Stimulated activated CD8-positive, alpha-beta memory T cell treated with anti-CD3 and anti-CD28 coated beads, Interleukin-12 subunit alpha, Interleukin-12 subunit beta, amount 100 ng/mL, for 4 hours (primary cell): ENCODE data around the gene TEC.
"Not testable (repeated sequence)": the region's sequence is repeated elsewhere in the genome, so short reads cannot be mapped to it uniquely, and the experiment has no call there.

Source experiments
- DNase-seq: peaks from one replicate; pipeline ENCODE4 v3.0.0-alpha.2; 2020; ENCODE audit warnings: low read depth

The TEC gene

DNA sequence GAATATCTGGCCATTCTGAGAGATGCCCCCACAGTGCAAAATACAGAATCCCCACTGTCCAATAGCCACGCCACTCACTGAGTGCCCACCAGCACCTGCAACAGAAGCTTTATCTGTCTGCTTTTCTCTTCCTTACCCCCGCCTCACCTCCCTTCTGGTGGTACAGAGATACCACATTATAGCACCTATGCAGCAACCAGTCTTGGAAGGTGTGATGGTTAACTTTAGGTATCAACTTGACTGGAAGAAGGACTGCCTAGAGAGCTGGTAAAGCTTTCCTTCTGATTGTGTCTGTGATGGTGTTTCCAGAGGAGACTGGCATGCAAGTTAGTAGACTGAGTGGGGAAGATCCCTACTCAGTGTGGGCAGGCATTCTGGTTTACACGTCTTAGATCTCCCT is 73.8 kb downstream of the TEC start:
- DNase-seq = no peak

- DNase-seq = no peak
Observed at GRCh38 chr4:48195374-48195773, 74.3 kb downstream of the TEC start.

GRCh38 chr4:48194971-48195370 is 74.7 kb downstream of the TEC start:
- no peak for DNase-seq

DNA sequence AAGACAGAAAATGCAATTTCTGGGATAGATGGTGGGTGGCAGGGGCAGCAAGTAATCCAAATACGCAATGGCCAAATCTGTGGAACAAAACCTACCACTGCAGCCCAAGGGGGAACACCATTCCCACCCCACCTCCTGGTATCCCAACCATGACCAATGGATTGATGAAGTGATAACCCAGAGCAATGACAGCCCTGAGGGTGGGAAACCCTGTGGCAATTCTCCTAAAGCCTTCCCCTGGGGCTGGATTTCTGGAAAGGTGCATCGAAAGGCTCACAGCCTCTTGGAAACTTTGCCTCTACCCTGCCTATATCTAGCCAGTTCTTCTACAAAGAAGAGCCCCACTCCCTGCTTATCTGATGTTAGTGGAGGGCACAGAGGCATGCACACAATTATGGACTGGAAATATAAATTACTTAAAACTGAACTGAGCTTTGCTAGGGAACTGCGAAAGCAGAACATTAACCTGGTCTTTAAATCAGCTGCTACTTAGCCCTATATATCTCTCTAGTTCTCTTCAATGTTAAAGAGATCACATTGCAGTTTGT is 75.6 kb downstream of the TEC start:
- DNase-seq = no peak

DNA sequence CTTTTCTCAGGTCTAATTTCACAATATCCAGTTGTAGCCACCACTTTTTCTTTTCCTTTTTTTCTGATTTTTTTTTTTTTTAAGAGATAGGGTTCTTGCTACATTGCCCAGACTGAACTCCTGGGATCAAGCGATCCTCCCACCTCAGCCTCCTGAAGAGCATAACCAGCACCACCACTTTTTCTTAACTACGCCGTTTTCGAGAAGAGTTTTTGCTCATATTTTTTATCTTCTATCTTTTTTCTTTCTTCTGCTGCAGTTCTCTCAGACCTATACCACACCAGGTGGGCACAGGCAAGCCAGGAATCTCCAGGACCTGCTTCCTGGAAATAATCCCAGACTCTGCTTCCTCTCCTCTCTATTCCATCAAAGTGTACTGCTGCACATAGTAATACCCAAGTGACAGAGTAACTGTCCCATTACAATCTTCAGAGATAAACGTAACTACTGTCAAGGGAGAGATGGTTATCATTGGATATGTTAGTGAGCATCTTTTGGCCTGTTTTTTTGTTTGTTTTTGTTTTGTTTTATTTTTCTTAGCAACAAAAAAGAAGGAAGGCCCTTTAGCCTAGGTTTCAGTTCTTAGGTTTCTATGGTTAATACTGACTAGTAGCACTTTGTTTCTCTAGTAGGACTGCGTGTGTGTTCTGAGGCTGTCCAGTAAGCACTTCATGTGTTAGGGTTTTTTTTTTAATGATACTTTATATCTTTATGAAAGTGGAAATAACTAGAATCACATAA is 76.4 kb downstream of the TEC start:
- DNase-seq = no peak

GRCh38 chr4:48191758-48192157 is 77.9 kb downstream of the TEC start:
- DNase-seq = no peak

- no peak for DNase-seq
Observed at GRCh38 chr4:48190839-48191238, 78.8 kb downstream of the TEC start.

DNA sequence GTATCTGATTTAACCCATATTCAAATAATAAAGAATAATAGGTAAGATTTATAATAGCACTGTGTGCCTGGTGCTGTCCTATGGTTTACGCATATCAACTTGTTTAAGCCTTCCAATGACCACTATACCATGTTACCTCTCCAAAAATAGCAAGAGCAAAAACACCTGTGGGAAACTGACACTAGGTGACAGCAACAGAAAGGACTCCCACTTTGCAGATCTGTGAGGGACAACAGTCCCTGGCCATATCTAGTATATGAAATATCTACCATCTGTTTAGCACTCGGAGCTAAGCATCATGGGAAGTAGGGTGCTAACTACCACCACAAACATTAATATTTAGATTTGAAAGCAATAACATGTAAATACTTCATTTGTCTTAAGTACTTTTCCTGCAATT is 79.9 kb downstream of the TEC start:
- no peak for DNase-seq

GRCh38 chr4:48188390-48188789 is 81.2 kb downstream of the TEC start:
- no peak for DNase-seq

GRCh38 chr4:48187813-48188212 is 81.8 kb downstream of the TEC start:
- no peak for DNase-seq

DNA sequence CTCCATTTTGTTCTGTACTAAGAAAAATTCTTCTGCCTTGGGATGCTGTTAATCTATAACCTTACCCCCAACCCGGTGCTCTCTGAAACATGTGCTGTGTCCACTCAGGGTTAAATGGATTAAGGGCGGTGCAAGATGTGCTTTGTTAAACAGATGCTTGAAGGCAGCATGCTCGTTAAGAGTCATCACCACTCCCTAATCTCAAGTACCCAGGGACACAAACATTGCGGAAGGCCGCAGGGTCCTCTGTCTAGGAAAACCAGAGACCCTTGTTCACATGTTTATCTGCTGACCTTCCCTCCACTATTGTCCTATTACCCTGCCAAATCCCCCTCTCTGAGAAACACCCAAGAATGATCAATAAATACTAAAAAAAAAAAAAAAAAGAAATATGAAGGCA is 82.6 kb downstream of the TEC start:
- not testable (repeated sequence) for DNase-seq

DNA sequence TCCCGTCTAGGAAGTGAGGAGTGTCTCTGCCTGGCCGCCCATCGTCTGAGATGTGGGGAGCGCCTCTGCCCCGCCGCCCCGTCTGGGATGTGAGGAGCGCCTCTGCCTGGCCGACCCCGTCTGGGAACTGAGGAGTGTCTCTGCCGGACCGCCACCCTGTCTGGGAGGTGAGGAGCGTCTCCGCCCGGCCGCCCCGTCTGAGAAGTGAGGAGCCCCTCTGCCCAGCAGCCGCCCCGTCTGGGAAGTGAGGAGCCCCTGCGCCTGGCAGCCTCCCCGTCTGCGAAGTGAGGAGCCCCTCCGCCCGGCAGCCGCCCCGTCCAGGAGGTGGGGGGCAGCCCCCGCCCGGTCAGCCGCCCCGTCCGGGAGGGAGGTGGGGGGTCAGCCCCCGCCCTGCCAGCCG is 83.2 kb downstream of the TEC start:
- DNase-seq = not testable (repeated sequence)

- DNase-seq = no peak
Observed at GRCh38 chr4:48184882-48185281, 84.8 kb downstream of the TEC start.

DNA sequence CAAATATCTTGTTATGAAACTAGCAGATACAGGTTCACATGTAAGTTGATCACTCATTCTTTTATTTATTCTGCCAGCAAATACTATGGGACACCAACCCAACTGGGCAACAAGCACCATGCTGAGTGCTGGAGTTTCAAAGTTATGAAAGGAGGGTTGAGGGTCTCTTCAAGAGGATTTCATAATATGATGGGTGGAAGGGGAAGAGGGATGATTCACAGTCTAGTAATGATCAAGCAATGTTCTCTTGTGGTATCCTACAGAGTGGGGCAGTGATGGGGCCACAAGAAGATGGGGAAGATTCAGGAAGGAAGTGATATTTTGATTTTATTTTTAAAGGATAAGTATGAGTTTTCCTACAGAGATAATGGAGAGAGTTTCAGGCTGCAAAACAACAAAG is 89.4 kb downstream of the TEC start:
- DNase-seq = no peak

GRCh38 chr4:48178931-48179330 is 90.7 kb downstream of the TEC start:
- no peak for DNase-seq

DNA sequence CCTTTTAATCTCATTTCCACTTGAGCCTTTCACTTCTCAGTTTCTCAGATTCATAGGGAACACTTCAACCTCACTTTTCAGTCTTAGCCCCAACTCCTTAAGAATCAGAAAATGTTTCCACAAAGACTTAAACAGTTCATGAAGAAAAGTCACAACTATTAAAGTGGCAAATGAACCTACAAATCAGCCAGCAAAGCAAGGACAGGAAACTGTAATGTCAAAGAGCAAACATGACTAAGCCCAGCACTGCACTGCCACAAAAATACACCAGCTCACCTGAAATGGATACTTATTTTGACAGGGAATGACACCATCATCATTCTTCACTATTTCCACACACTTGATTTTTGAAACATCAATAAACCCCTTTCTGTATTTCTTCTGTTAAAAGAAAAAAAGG is 93.8 kb downstream of the TEC start:
- no peak for DNase-seq

DNA sequence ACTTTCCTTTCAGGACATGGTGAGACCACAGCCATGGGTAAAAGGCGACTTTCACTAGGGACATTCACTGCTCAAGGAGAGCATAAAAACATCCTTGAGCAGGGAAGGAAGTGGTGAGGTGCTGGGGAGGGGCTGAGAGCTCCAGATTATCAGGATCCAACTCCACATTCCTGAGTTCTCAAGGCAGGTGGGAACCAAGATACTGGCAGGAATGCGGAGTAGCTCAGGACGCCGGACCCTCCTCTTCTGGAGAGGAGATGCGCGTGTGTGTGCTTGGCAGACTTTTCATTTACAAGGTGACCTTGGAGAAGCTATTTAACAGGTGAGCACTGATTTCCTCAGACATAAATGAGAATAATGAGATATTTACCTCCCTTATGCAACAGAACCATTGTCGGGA is 94.3 kb downstream of the TEC start:
- no peak for DNase-seq

DNA sequence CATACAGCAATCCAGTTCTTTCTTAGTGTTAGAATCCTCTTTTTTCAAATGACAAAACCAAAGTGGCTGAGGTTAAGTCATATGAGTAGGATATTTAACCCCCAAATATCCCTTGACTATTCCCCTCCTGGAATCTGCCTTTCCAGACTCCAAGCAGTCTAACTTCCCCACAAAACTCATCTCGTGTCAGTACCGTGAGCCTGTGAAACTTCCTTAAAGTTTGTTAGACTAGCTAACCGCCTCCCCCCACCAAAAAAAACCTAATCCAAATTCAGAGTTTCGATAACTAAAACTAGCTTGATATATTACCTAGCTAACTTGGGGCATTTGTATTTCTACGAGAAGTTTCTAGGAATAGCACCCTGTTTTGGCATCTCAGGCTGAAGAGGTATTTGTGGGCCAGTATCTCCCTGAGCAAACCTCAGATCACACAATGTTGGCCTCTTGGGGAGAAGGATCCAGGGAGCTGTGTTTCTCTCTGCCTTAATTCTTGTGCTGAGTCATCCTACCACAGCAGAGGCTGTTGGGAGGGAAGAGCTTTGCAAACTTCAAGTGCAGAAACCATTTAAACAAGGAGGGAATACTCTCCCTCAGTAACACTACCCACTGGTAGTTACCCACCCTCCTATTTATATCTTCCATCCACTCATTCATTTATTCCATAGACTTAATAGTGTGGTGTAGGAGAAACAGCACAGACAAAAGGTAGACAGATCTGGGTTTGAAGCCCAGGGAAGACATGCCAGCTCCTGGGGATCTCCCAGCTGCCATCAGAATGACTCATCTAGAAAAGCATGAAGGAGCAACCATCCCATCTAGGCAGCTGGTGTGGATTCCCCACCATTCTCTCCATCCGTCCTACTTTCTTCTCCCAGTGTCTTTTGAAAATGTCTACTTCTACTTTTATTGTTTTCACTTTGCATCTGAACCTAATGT is 96.3 kb downstream of the TEC start:
- no peak for DNase-seq

DNA sequence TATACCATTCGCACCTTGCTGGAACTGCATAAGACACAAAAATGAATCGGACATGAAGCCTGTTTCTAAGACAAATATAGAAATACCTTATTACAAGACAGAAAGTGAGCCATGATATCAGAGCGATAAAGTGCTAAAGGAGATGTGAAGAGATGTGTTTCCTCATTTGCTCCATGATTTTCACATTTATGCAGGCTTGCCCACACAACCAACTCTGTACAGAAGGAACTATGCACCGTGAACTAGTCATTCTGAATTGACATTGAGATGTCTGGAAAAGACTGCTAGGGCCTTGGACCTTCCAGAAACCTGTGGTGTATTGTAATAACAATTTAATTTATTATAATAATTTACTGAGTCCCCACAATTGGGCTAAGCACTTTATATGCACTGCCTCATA is 97.0 kb downstream of the TEC start:
- no peak for DNase-seq

GRCh38 chr4:48169636-48170035 is 100.0 kb downstream of the TEC start:
- DNase-seq = no peak

DNA sequence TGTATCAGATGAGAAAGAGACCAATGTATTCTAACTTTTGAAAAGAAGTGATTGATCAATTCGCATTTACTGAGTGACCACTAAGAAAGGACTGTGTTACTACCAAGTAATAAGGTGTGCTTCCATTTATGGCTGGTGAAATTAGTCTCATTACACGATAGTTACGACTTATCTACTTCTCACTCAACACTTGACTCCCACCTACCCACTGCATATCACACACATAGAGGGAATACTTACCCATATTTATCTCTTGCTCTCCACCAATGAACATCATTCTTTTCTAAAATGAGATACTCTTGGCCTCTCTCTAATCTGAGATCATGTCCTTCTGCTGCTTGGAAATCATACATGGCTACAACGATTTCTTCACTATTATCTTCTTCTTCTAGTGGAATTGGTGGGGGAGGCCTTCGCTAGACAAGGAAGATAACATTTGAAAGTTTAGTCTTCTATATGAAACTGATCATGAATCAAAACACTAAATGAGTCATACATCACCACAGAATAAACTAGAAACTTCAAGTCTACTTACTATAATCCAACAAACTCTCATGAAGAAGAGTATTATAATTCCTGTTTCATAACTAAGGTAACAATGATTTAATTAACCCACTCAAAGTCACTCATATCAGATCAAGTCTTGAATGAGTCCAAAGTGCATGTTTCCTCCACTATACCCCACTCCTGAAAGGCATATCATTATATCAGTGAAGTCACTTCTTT is 101.9 kb downstream of the TEC start:
- no peak for DNase-seq

DNA sequence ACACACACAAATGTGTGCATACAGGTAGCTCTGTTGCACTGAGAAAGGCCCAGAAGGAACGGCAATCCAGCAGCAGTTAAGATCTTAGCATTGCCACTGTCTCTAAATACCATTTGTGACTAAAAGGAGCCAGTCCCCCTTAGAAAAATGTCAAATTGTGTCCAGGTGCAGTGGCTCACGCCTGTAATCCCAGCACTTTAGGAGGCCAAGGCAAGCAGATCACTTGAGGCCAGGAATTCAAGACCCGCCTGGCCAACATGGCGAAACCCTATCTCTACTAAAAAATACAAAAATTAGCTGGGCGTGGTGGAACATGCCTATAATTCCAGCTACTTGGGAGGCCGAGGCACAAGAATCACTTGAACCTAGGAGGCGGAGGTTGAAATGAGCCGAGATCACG is 105.1 kb downstream of the TEC start:
- DNase-seq = not testable (repeated sequence)
